ENCODE data around the gene PDRG1.

DNA sequence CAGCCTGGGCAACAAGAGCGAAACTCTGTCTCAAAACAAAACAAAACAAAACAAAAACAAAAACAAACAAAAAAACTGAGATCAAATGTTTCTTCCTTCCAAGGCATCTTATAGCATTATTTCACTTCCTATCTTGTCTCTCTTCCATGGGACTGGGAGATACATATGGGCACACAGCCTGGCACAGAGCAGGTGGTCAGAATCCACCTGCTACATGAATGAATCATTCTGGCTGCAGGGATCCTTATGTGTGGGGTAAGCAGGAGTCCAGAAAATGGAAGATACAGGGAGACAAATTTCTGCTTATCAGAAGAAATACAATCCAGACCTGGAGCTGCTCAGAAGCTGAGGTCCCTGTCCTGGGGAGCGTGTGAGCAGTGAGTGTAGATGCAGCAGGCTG, 40.2 kb upstream of the PDRG1 start:
- TF ChIP-seq, protein P1, sequence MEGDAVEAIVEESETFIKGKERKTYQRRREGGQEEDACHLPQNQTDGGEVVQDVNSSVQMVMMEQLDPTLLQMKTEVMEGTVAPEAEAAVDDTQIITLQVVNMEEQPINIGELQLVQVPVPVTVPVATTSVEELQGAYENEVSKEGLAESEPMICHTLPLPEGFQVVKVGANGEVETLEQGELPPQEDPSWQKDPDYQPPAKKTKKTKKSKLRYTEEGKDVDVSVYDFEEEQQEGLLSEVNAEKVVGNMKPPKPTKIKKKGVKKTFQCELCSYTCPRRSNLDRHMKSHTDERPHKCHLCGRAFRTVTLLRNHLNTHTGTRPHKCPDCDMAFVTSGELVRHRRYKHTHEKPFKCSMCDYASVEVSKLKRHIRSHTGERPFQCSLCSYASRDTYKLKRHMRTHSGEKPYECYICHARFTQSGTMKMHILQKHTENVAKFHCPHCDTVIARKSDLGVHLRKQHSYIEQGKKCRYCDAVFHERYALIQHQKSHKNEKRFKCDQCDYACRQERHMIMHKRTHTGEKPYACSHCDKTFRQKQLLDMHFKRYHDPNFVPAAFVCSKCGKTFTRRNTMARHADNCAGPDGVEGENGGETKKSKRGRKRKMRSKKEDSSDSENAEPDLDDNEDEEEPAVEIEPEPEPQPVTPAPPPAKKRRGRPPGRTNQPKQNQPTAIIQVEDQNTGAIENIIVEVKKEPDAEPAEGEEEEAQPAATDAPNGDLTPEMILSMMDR (IDR thresholded peaks at IDR 0.05; ENCODE audit: low read depth, low read length), result no peak
- no peak for TF ChIP-seq EZH2phosphoT487 (IDR thresholded peaks at IDR 0.05; ENCODE audit: low read depth)

Data from OCI-LY3 (cell line).